Left forelimb (tissue), 1 donor: ENCODE measurements around the gene PCNX4.
A peak's percentile ranks its signal among the peaks of the same experiment; 100 is the strongest.

ENCODE experiments used
- DNase-seq: peaks from one replicate; pipeline ENCODE4 v3.0.0-alpha.2; 2018; ENCODE audit warnings: low spot score

Gene PCNX4

GRCh38 chr14:60102389-60102788 is 10.7 kb downstream of the PCNX4 start:
- DNase-seq = no peak

- DNase-seq = no peak
Observed at GRCh38 chr14:60106339-60106738, 14.6 kb downstream of the PCNX4 start.

GRCh38 chr14:60107477-60107876 is 15.8 kb downstream of the PCNX4 start:
- no peak for DNase-seq

GRCh38 chr14:60111732-60112131 is 20.0 kb downstream of the PCNX4 start:
- no peak for DNase-seq

- no peak for DNase-seq
Observed at GRCh38 chr14:60114881-60115280, 23.2 kb downstream of the PCNX4 start.

- no peak for DNase-seq
Observed at GRCh38 chr14:60116181-60116580, 24.5 kb downstream of the PCNX4 start.

- DNase-seq = no peak
Observed at GRCh38 chr14:60125918-60126317, 34.2 kb downstream of the PCNX4 start.

GRCh38 chr14:60133487-60133886 is 41.8 kb downstream of the PCNX4 start:
- DNase-seq = no peak

GRCh38 chr14:60134702-60135101 is 43.0 kb downstream of the PCNX4 start:
- DNase-seq = no peak

GRCh38 chr14:60151715-60152114 is 60.0 kb downstream of the PCNX4 start:
- no peak for DNase-seq

- DNase-seq = no peak
Observed at GRCh38 chr14:60153991-60154390, 62.3 kb downstream of the PCNX4 start.

- DNase-seq = no peak
Observed at GRCh38 chr14:60154671-60155070, 62.9 kb downstream of the PCNX4 start.

GRCh38 chr14:60160422-60160821 is 68.7 kb downstream of the PCNX4 start:
- DNase-seq = no peak

GRCh38 chr14:60161196-60162107 is 69.7 kb downstream of the PCNX4 start:
- DNase-seq = no peak

GRCh38 chr14:60163693-60164092 is 72.0 kb downstream of the PCNX4 start:
- no peak for DNase-seq

GRCh38 chr14:60164404-60164711 is 72.6 kb downstream of the PCNX4 start:
- DNase-seq = no peak

- DNase-seq = peak; percentile 87
Observed at GRCh38 chr14:60164712-60165546, 73.2 kb downstream of the PCNX4 start, which contains the start of gene DHRS7. TSS of gene DHRS7 (minus strand) at chr14:60165398. CDS start at chr14:60165309, 89 bp downstream.

- DNase-seq = no peak
Observed at GRCh38 chr14:60165547-60165876, 73.8 kb downstream of the PCNX4 start.

GRCh38 chr14:60166142-60166541 is 74.4 kb downstream of the PCNX4 start:
- DNase-seq = no peak

GRCh38 chr14:60169722-60170121 is 78.0 kb downstream of the PCNX4 start:
- no peak for DNase-seq

- no peak for DNase-seq
Observed at GRCh38 chr14:60170948-60171347, 79.2 kb downstream of the PCNX4 start.

GRCh38 chr14:60171690-60172089 is 80.0 kb downstream of the PCNX4 start:
- DNase-seq = no peak
